K562 (cell line): ENCODE results near the gene CLNK. TPM values are rescaled to one million over a fixed set of nuclear protein-coding genes. Genes with fewer than 3 reads are reported as not detected.

Source experiments
- BRF1 ChIP-seq: IDR thresholded peaks from 3 replicates; pipeline ENCODE4 v1.6.1; 2011; ENCODE audit warnings: borderline replicate concordance, mild to moderate bottlenecking; ENCODE audit not compliant: insufficient read length; ENCODE audit errors: extremely low read depth
- CBX3 ChIP-seq, 2 experiments: IDR thresholded peaks; 1 replicate in 1 of 2; 2 replicates in 1 of 2; pipeline ENCODE4 v1.6.1; 2012; ENCODE audit warnings: inconsistent platforms in 2 of 2, low read length in 2 of 2, borderline replicate concordance in 1 of 2, control low read depth in 1 of 2
- DACH1 ChIP-seq: fragments of 450-650 bp; IDR thresholded peaks from 2 replicates; pipeline ENCODE4 v1.6.1; 2018; ENCODE audit not compliant: partially characterized antibody
- GTF2F1 ChIP-seq: IDR thresholded peaks from 2 replicates; pipeline ENCODE4 v1.6.1; 2011; ENCODE audit warnings: low read depth, low read length, improper control_type of control experiment
- HMBOX1 ChIP-seq: sonication (generic); IDR thresholded peaks from 2 replicates; pipeline ENCODE4 v1.6.1; 2016
- ILK ChIP-seq: fragments of 450-650 bp; IDR thresholded peaks from 2 replicates; pipeline ENCODE4 v1.6.1; 2016; ENCODE audit warnings: missing genetic modification characterization, low read depth, mild to moderate bottlenecking, missing compliant biosample characterization, moderate library complexity, borderline replicate concordance
- JUND ChIP-seq, 2 experiments: IDR thresholded peaks; 2 replicates in 1 of 2; 3 replicates in 1 of 2; pipeline ENCODE4 v1.6.1; 2011; ENCODE audit warnings: borderline replicate concordance in 2 of 2, low read depth in 2 of 2, low read length in 2 of 2, improper control_type of control experiment in 1 of 2, missing biosample characterization in 1 of 2, missing genetic modification characterization in 1 of 2, missing genetic modification reagents in 1 of 2
- KAT7 ChIP-seq: sonication (generic); formaldehyde crosslinking; IDR thresholded peaks from 2 replicates; pipeline ENCODE4 v1.8.0; 2022; ENCODE audit warnings: missing genetic modification reagents, mild to moderate bottlenecking, borderline replicate concordance
- LARP7 ChIP-seq: fragments of 450-650 bp; IDR thresholded peaks from 2 replicates; pipeline ENCODE4 v1.6.1; 2016
- POLR2H ChIP-seq: IDR thresholded peaks from 2 replicates; pipeline ENCODE4 v1.6.1; 2016; ENCODE audit warnings: missing genetic modification characterization, low read depth, mild to moderate bottlenecking, control low read depth, missing compliant biosample characterization, moderate library complexity
- SIN3B ChIP-seq: fragments of 450-650 bp; IDR thresholded peaks from 2 replicates; pipeline ENCODE4 v1.6.1; 2017; ENCODE audit warnings: low read depth, mild to moderate bottlenecking, moderate library complexity
- ZNF174 ChIP-seq: fragments of 250-450 bp; sonication (Bioruptor Pico); IDR thresholded peaks from 2 replicates; pipeline ENCODE4 v1.4.0; 2020; ENCODE audit warnings: mild to moderate bottlenecking
- ZNF75A ChIP-seq: fragments of 450-650 bp; formaldehyde crosslinking; IDR thresholded peaks from 2 replicates; pipeline ENCODE4 v1.4.0; 2020; ENCODE audit warnings: mild to moderate bottlenecking
- polyA plus RNA-seq, 8 experiments: library from polyadenylated mRNA; depleted of rRNA in 4 of 8; stranded (reverse) in 5 of 8; unstranded in 3 of 8; fragments of >200 nt; fragmentation: Nextera tagmentation in 2 of 8; fragmentation: Illumina TruSeq in 1 of 8; extraction: Ambion mirVana in 2 of 8; extraction: Trizol in 1 of 8; gene quantifications; 2 replicates each; pipeline versions ENCODE4 v1.2.1 to v1.2.3, GENCODE V29; 2011 to 2014; ENCODE audit warnings: inconsistent platforms in 1 of 8, missing spikeins in 1 of 8
- total RNA-seq, 7 experiments: library from RNA; depleted of rRNA in 6 of 7; stranded (reverse); fragments of >200 nt in 6 of 7; fragmentation: Illumina TruSeq in 2 of 7; extraction: Trizol in 2 of 7; gene quantifications; 2 replicates each; pipeline versions ENCODE4 v1.2.1 to v1.2.3, GENCODE V29; 2011 to 2021; ENCODE audit warnings: low replicate concordance in 1 of 7
- TF ChIP-seq, protein P1 (sequence below), 3 experiments: fragments of 200-800 bp in 1 of 3; sonication (Bioruptor generic) in 1 of 3; sonication (generic) in 1 of 3; formaldehyde crosslinking in 1 of 3; IDR thresholded peaks; 2 replicates each; pipeline versions ENCODE4 v1.6.1 to v1.8.0; 2016 to 2022; ENCODE audit warnings: mild to moderate bottlenecking in 2 of 3, missing compliant biosample characterization in 2 of 3, missing genetic modification characterization in 2 of 3, missing genetic modification reagents in 1 of 3
- TF ChIP-seq, protein P2 (sequence below): fragments of 450-650 bp; conservative IDR thresholded peaks from 2 replicates; pipeline ENCODE4 v1.6.1; 2016; ENCODE audit warnings: missing genetic modification characterization, low read depth, mild to moderate bottlenecking, control low read depth, missing compliant biosample characterization
- TF ChIP-seq, protein P3 (sequence below): fragments of 450-650 bp; IDR thresholded peaks from 2 replicates; pipeline ENCODE4 v1.6.1; 2016; ENCODE audit warnings: mild to moderate bottlenecking
- TF ChIP-seq, protein P4 (sequence below): sonication (generic); formaldehyde crosslinking; IDR thresholded peaks from 2 replicates; pipeline ENCODE4 v1.8.0; 2022; ENCODE audit warnings: missing genetic modification reagents, mild to moderate bottlenecking, borderline replicate concordance
- TF ChIP-seq, protein P5 (sequence below): sonication (generic); formaldehyde crosslinking; IDR thresholded peaks from 2 replicates; pipeline ENCODE4 v1.9.0; 2022; ENCODE audit warnings: mild to moderate bottlenecking, missing genetic modification reagents

Gene CLNK
- total and polyA plus RNA-seq, 9 of the 15 experiments (the other 6 are each of a cell fraction or from before 2014, with no cell fraction given), result not detected

GRCh38 chr4:10459305-10459704, 225.3 kb downstream of the CLNK start (continued):
- TF ChIP-seq HMBOX1 (no peak), BRF1 (no peak), SIN3B (no peak), ZNF174 (CRISPR knock-in tag) (no peak), POLR2H (peak; percentile 41; the same call in 1 of the 2 replicates), DACH1 (peak; percentile 45), ILK (tag) (no peak), CBX3 (IDR thresholded peaks at IDR 0.05; ENCODE audit: borderline replicate concordance in 1 of 2, low read length in 2 of 2) (no peak), ZNF75A (CRISPR knock-in tag) (no peak), GTF2F1 (no peak), LARP7 (no peak), JUND (IDR thresholded peaks at IDR 0.05; ENCODE audit: borderline replicate concordance, low read depth, low read length) (no peak), JUND (tag; IDR thresholded peaks at IDR 0.05; ENCODE audit: borderline replicate concordance, low read depth, low read length) (peak; percentile 38; the same call in 1 of the 3 replicates), KAT7 (CRISPR knock-in tag) (no peak)
- TF ChIP-seq, protein P1, sequence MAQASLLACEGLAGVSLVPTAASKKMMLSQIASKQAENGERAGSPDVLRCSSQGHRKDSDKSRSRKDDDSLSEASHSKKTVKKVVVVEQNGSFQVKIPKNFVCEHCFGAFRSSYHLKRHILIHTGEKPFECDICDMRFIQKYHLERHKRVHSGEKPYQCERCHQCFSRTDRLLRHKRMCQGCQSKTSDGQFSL (CRISPR knock-in tag; IDR thresholded peaks at IDR 0.05), result no peak
- TF ChIP-seq, protein P1 (tag; IDR thresholded peaks at IDR 0.05), result 0 out of 4 replicates have a peak, but pooled peaks of 1 of the 2 experiments have one; percentile 28
- TF ChIP-seq, protein P2, sequence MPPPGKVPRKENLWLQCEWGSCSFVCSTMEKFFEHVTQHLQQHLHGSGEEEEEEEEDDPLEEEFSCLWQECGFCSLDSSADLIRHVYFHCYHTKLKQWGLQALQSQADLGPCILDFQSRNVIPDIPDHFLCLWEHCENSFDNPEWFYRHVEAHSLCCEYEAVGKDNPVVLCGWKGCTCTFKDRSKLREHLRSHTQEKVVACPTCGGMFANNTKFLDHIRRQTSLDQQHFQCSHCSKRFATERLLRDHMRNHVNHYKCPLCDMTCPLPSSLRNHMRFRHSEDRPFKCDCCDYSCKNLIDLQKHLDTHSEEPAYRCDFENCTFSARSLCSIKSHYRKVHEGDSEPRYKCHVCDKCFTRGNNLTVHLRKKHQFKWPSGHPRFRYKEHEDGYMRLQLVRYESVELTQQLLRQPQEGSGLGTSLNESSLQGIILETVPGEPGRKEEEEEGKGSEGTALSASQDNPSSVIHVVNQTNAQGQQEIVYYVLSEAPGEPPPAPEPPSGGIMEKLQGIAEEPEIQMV (tag), result no peak
- TF ChIP-seq, protein P3, sequence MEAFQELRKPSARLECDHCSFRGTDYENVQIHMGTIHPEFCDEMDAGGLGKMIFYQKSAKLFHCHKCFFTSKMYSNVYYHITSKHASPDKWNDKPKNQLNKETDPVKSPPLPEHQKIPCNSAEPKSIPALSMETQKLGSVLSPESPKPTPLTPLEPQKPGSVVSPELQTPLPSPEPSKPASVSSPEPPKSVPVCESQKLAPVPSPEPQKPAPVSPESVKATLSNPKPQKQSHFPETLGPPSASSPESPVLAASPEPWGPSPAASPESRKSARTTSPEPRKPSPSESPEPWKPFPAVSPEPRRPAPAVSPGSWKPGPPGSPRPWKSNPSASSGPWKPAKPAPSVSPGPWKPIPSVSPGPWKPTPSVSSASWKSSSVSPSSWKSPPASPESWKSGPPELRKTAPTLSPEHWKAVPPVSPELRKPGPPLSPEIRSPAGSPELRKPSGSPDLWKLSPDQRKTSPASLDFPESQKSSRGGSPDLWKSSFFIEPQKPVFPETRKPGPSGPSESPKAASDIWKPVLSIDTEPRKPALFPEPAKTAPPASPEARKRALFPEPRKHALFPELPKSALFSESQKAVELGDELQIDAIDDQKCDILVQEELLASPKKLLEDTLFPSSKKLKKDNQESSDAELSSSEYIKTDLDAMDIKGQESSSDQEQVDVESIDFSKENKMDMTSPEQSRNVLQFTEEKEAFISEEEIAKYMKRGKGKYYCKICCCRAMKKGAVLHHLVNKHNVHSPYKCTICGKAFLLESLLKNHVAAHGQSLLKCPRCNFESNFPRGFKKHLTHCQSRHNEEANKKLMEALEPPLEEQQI, result no peak
- TF ChIP-seq, protein P4, sequence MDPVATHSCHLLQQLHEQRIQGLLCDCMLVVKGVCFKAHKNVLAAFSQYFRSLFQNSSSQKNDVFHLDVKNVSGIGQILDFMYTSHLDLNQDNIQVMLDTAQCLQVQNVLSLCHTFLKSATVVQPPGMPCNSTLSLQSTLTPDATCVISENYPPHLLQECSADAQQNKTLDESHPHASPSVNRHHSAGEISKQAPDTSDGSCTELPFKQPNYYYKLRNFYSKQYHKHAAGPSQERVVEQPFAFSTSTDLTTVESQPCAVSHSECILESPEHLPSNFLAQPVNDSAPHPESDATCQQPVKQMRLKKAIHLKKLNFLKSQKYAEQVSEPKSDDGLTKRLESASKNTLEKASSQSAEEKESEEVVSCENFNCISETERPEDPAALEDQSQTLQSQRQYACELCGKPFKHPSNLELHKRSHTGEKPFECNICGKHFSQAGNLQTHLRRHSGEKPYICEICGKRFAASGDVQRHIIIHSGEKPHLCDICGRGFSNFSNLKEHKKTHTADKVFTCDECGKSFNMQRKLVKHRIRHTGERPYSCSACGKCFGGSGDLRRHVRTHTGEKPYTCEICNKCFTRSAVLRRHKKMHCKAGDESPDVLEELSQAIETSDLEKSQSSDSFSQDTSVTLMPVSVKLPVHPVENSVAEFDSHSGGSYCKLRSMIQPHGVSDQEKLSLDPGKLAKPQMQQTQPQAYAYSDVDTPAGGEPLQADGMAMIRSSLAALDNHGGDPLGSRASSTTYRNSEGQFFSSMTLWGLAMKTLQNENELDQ, result no peak
- TF ChIP-seq, protein P5, sequence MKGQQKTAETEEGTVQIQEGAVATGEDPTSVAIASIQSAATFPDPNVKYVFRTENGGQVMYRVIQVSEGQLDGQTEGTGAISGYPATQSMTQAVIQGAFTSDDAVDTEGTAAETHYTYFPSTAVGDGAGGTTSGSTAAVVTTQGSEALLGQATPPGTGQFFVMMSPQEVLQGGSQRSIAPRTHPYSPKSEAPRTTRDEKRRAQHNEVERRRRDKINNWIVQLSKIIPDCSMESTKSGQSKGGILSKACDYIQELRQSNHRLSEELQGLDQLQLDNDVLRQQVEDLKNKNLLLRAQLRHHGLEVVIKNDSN (CRISPR knock-in tag), result no peak
